NCI-H510A treated with DMSO at 0.1 percent for 48 hours (cell line): ENCODE results near the gene SLC9A9.

Source experiments
- DNase-seq: peaks from one replicate; lab custom pipeline; 2025; lab: John Stamatoyannopoulos, UW

Gene SLC9A9

GRCh38 chr3:143506190-143506589 lies 342.1 kb downstream of the SLC9A9 start:
- no peak for DNase-seq

- no peak for DNase-seq
Measured at GRCh38 chr3:143503325-143503885, 344.9 kb downstream of the SLC9A9 start.

GRCh38 chr3:143502081-143502480 lies 346.2 kb downstream of the SLC9A9 start:
- DNase-seq: no peak

- DNase-seq: no peak
Measured at GRCh38 chr3:143497382-143497781, 350.9 kb downstream of the SLC9A9 start.

DNA sequence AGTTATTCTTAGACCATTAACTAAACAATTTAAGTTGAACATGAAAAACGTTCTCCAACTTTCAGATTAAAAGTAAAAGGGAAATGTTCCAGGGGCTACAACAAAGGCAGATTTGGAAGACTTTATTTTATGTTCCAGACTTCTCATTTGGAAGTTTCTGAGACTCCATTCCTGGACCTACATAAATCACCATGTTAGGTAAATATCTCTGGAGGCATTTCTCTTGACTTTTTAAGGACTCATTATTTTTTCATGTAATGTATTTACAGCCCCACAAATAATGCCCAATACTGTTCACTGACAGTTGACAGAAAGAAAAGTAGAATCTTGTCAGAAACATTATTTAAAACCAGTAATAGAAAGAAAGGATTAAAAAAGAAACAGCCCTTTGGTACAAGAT lies 352.1 kb downstream of the SLC9A9 start:
- DNase-seq: no peak

GRCh38 chr3:143495527-143495926 lies 352.7 kb downstream of the SLC9A9 start:
- DNase-seq: no peak

DNA sequence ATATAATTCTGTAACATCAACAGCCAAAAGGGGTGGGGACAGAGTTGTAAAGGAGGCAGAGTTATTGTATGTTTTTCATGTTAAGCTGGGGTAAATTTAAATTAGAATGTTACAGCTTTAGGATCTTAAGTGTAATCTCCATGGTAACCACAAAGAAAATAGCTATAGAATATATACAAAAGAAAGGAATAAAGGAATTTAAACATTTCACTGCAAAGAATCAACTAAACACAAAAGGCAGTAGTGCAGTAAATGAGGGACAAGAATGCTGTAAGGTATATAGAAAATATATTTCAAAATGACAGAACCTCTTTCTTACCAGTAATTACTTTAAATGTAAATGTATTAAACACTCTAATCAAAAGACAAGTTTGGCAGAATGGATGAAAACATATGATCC lies 361.7 kb downstream of the SLC9A9 start:
- DNase-seq: no peak

DNA sequence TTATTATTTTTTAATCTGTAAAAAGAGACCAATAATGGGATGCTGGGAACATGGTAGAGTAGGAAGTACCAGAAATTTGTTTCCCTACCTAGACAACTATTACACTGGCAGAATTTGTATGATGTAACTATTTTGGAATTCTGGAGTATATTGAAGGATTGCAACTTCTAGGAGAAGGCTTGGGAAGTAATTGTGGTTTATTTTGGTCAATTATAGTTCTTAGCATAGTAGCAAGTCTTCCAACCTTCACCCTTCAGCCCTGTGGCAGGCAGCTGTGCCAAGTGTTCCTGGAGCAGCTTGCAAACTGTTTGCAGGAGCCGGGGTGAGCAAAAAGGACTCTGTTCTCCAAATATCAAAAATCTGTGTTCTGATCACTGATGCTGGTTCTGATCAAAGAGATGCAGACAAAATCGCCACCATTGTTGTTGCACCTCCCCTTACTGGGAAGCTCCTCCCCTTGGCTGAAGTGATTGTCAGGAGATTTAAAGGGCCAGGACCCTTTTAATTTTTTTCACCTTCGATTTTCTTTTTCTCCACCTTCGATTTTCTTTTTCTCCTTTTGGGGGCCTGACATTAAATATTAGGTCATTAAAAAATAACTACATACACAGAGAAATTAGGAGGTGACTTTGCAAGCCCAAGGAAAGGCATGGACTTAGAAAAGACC lies 363.3 kb downstream of the SLC9A9 start:
- DNase-seq: no peak

DNA sequence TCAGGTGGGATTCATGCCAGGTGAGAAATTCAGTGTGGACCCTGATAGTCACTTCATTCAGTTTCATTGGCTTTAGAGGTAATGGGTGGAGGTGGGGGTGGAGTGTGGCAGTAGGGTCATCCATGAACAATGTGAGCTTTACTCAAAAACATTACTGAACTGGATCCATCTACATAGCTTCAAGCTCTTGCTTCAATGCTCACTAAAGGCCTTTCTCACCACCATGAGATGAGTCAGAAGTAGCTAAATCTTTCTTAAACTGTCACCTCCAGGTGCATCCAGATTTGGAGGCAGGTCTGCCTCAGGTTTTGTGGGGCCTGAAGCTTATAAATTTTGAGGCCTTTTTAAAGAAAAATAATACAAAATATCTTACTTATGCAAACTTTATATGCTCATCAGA lies 365.1 kb downstream of the SLC9A9 start:
- no peak for DNase-seq

- DNase-seq: no peak
Measured at GRCh38 chr3:143482106-143483088, 365.9 kb downstream of the SLC9A9 start.

DNA sequence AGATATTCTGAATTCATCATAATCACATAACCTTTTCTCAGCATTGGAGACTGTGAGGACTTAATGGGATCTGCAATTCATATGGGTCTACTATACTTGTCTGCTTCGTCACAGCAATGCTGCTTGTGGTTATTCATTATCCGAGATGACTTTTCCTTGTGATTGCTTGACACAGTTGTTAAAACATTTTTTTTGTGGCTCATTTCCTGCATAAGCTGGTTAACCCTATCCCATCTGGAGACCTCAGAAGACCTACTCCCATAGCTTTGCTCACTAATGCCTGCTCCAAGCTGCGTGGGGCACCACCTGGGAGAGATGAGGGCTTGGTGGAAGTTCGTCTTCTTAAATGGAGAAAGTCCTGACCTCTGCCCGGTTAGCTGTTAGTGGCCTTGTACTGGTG lies 367.9 kb downstream of the SLC9A9 start:
- no peak for DNase-seq

- no peak for DNase-seq
Measured at GRCh38 chr3:143479727-143480126, 368.5 kb downstream of the SLC9A9 start.

DNA sequence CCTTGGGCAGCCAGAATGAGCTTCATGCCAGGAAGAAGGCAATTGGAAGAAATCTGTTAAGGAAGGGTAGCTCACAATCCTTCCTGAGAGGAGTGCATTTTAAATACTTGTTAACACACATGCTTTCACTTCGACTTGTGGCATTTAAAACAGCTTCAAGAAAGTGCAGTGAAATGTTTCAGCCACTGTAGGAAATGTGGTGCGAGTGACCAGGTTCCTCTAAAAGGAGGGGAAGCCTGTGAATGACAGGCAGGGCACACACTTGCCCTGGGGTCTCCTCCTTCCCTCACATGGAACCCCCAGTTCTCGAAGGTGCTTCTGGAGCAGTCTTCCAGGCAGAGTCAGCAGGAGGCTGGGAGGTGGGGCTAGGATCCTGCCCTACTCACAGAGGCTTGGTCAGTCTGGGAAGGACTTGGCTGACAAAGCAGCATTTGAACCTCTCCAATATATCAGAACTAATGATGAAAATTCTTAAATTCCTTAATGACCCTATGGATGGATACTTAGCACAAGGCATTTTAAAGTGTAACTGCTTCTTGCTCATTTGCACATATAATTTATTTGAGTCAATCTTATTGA lies 370.1 kb downstream of the SLC9A9 start:
- no peak for DNase-seq

DNA sequence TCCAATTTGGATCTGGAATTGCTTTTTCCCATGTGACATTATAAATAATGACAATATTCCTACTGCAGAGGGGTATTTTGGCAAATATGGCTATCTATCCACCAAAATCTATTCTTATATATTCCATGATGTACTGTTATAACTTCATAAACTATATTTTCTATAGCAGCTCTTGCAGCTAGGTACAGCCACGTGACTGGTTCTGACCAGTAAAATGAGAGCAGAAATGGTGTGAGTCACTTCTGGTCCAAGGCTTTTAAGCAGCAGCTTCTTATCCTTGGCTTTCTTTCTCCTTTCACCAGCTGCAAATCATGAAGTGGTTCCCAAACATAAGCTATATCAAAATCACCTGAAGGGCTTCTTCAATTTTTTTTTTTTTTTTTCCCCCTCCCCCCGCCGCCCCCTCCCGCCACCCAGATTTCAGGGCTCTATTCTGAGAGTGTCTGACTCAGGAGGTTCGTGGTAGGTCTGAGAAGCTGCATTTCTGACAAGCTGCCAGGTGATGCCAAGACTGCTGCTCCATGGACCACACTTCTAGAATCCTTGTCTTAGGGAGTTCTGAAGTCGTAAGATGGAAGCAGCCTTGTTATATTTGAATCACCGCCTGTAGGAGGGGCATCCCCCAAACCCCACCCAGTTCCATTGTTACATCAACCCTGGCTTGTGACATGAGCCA lies 371.2 kb downstream of the SLC9A9 start:
- no peak for DNase-seq

GRCh38 chr3:143475981-143476380 lies 372.3 kb downstream of the SLC9A9 start:
- DNase-seq: no peak

- no peak for DNase-seq
Measured at GRCh38 chr3:143472731-143473523, 375.3 kb downstream of the SLC9A9 start.

- DNase-seq: no peak
Measured at GRCh38 chr3:143471705-143472104, 376.6 kb downstream of the SLC9A9 start.

DNA sequence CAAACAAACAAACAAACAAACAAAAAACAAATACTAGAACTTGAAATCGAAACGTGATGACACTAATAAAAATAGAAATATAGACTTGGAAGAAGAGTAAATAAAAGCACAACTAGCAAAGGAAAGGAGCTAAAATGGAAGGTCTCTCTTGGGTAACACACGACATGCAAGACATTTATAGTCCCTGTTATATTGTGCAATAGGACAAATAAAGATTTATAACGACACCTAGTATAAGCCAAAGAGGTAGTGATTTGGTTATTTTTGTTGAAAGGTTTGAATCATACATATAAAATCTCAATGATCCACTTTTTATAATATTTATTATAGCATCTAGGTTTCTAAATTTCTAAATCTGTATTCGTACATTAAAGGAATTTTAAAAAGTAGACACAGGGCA lies 379.1 kb downstream of the SLC9A9 start:
- DNase-seq: no peak

DNA sequence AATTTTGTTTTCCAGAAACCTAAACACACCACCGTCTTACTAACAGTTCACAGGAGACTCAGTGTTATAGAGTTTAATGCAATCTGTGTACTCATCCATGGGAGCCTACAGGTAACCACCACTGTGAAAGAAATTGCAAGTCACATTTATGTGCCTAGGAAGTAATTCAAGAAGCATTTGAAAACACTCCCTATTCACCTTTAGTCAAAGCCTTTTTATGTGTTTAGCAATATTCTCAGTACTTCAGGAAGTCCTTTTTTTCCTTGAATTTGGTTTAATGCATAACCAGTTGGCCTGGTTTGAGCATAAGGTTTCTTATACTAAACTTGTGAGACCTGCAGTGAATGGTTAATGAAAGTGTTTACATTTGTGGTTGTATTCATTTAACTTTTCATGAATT lies 382.6 kb downstream of the SLC9A9 start:
- no peak for DNase-seq

GRCh38 chr3:143464850-143465249 lies 383.4 kb downstream of the SLC9A9 start:
- DNase-seq: no peak

DNA sequence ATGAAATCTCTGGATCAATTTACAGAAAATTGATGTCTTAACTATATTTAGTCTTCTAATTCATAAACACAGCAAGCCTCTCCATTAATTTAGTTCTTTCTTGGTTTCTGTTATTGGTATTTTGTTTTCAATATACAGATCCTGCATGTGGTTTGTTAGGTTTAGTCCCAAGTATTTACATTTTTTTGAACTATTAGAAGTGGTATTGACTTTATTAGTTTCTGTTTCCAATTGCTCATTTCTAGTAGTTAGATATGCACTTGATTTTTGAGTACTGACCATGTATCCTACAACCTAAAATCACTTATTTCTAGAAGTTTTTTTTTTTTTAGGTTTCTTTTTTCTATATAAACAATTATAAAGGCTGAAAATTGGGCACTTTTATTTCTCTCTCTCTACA lies 392.8 kb downstream of the SLC9A9 start:
- DNase-seq: no peak
